Right lung (tissue), 5 donors: Measurements from ENCODE around the gene PTP4A2. TPM values are rescaled to one million over a fixed set of nuclear protein-coding genes. Genes with fewer than 3 reads are reported as not detected.

Source experiments
- DNase-seq, 2 donors: peaks; one replicate each; pipeline ENCODE4 v3.0.0-alpha.2; 2013
- polyA plus RNA-seq, 5 donors: library from polyadenylated mRNA; unstranded; fragments of 120-200 nt; gene quantifications; one replicate each; pipeline versions ENCODE4 v1.2.1 to v1.2.3, GENCODE V29; 2013; ENCODE audit warnings: inconsistent platforms in 1 of 5, low replicate concordance in 1 of 5; ENCODE audit not compliant: insufficient read length in 5 of 5, insufficient read depth in 1 of 5

PTP4A2 gene
- polyA plus RNA-seq, 5 donors, result 176 to 268 (median 222) TPM

GRCh38 chr1:31867546-31867945 lies 70.6 kb downstream of the PTP4A2 start:
- DNase-seq, result no peak

- DNase-seq, result no peak
These were observed 71.6 kb downstream of the PTP4A2 start for GRCh38 chr1:31866450-31867032.

GRCh38 chr1:31865728-31866449 lies 72.3 kb downstream of the PTP4A2 start:
- DNase-seq, result no peak

GRCh38 chr1:31862071-31862470 lies 76.1 kb downstream of the PTP4A2 start:
- DNase-seq, result no peak

GRCh38 chr1:31861346-31861745 lies 76.8 kb downstream of the PTP4A2 start:
- no peak for DNase-seq

GRCh38 chr1:31860581-31860980 lies 77.6 kb downstream of the PTP4A2 start:
- DNase-seq, result no peak

- DNase-seq, result no peak
These were observed 78.4 kb downstream of the PTP4A2 start for GRCh38 chr1:31859719-31860118.

- DNase-seq, result no peak
These were observed 79.1 kb downstream of the PTP4A2 start for GRCh38 chr1:31859044-31859443.

GRCh38 chr1:31857863-31858262 lies 80.3 kb downstream of the PTP4A2 start:
- DNase-seq, result no peak

Other genes starting within 250 kb of the PTP4A2 start
- 100 to 1,000 TPM in 4 of 5 donors, 10 to 100 TPM in 1; 99.7 to 160 (median 132) TPM for gene COL16A1, start 234.4 kb downstream of the PTP4A2 start, polyA plus RNA-seq
- 10 to 100 TPM; 11.2 to 28.8 (median 16.6) TPM for gene ADGRB2, start 174.0 kb downstream of the PTP4A2 start, polyA plus RNA-seq
- gene SPOCD1, start 122.3 kb downstream of the PTP4A2 start, polyA plus RNA-seq, result 1 to 10 TPM in 1 of 5 donors, under 1 TPM in 4; 0.29 to 1.1 (median 0.45) TPM
- gene KHDRBS1, start 75.5 kb upstream of the PTP4A2 start, polyA plus RNA-seq, result 100 to 1,000 TPM; 193 to 247 (median 218) TPM
- gene TMEM39B, start 134.6 kb upstream of the PTP4A2 start, polyA plus RNA-seq, result 10 to 100 TPM; 21.1 to 27.2 (median 24.6) TPM
- gene KPNA6, start 169.7 kb upstream of the PTP4A2 start, polyA plus RNA-seq, result 10 to 100 TPM; 28.0 to 39.1 (median 35.5) TPM
- gene TXLNA, start 241.3 kb upstream of the PTP4A2 start, polyA plus RNA-seq, result 10 to 100 TPM; 35.6 to 49.1 (median 42.6) TPM